Panc1 (cell line): ENCODE measurements around the gene PRDM5. TPM values are rescaled to one million over a fixed set of nuclear protein-coding genes. Genes with fewer than 3 reads are reported as not detected.

ENCODE experiments used
- ATAC-seq: fragments of 200-7000 bp; cut with Tn5 transposase; 2 replicates; pipeline ENCODE4 v1.9.1; 2020; ENCODE audit warnings: mild to moderate bottlenecking, moderate library complexity
- BruUV-seq: library from RNA; stranded (reverse); fragments of 400-500 nt; replicated peaks from 2 replicates; lab custom pipeline; 2021; lab: Mats Ljungman, UMichigan
- CTCF ChIA-PET: fragments of 300-600 bp; sonication (Branson Sonifier 250); formaldehyde crosslinking; loops from one replicate; lab custom pipeline; 2022; ENCODE audit warnings: antibody characterized with exemption; lab: Charles Lee
- POLR2A ChIA-PET: fragments of 300-600 bp; sonication (Branson Sonifier 250); formaldehyde crosslinking; loops from one replicate; lab custom pipeline; 2022; ENCODE audit warnings: antibody characterized with exemption; lab: Charles Lee
- DNase-seq: peaks from one replicate; pipeline ENCODE4 v3.0.0-alpha.2; 2010; ENCODE audit warnings: low read depth, low spot score
- H3K27ac ChIP-seq: 2 replicates; pipeline ENCODE4 v1.5.1; 2011; ENCODE audit warnings: mild to moderate bottlenecking, low read length, inconsistent platforms
- H3K27me3 ChIP-seq: fragments of 200-500 bp; sonication (Bioruptor generic); 2 replicates; pipeline ENCODE4 v1.6.0; 2014; ENCODE audit warnings: low read length, inconsistent platforms; ENCODE audit not compliant: control insufficient read depth, insufficient read depth
- H3K36me3 ChIP-seq: fragments of 200-500 bp; sonication (Bioruptor generic); 2 replicates; pipeline ENCODE4 v1.5.1; 2014; ENCODE audit warnings: inconsistent platforms, mild to moderate bottlenecking, low read length, moderate library complexity; ENCODE audit not compliant: control insufficient read depth, insufficient read depth
- H3K4me1 ChIP-seq: 2 replicates; pipeline ENCODE4 v1.5.1; 2011; ENCODE audit warnings: inconsistent platforms, mild to moderate bottlenecking, low read length, moderate library complexity; ENCODE audit not compliant: control insufficient read depth, insufficient read depth
- H3K4me3 ChIP-seq, 2 experiments: 2 replicates each; pipeline ENCODE4 v1.5.1; 2011 to 2012; ENCODE audit warnings: low read depth in 2 of 2, low read length in 2 of 2, mild to moderate bottlenecking in 2 of 2, inconsistent platforms in 1 of 2, moderate library complexity in 1 of 2
- H3K9me3 ChIP-seq: fragments of 200-500 bp; sonication (Bioruptor generic); 2 replicates; pipeline ENCODE4 v1.5.1; 2014; ENCODE audit warnings: low read depth, mild to moderate bottlenecking, inconsistent platforms, low read length, moderate library complexity; ENCODE audit not compliant: control insufficient read depth, insufficient read depth
- POLR2AphosphoS5 ChIP-seq: IDR thresholded peaks from 2 replicates; pipeline ENCODE4 v1.6.1; 2012; ENCODE audit warnings: mild to moderate bottlenecking, low read depth, low read length, moderate library complexity
- SIN3A ChIP-seq: IDR thresholded peaks from 2 replicates; pipeline ENCODE4 v1.6.1; 2012; ENCODE audit warnings: low read depth, mild to moderate bottlenecking, low read length, moderate library complexity, borderline replicate concordance; ENCODE audit not compliant: insufficient read depth
- TCF7L2 ChIP-seq: IDR thresholded peaks from 2 replicates; pipeline ENCODE4 v1.6.1; 2011; ENCODE audit warnings: mild to moderate bottlenecking, low read depth, low read length, inconsistent platforms
- in situ Hi-C: cut with HindIII; loops from 2 replicates; pipeline ENCODE4 v1.10.0; 2016; ENCODE audit warnings: low sequenced_read_pairs, low pct_unique_long_range_greater_than_20kb
- intact Hi-C: fragments of 100-400 bp; cut with micrococcal nuclease; formaldehyde crosslinking; loops from one replicate; pipeline ENCODE4 v1.10.0; 2022; ENCODE audit not compliant: unreplicated experiment
- total RNA-seq: library from RNA; stranded (reverse); gene quantifications from one replicate; pipeline ENCODE4 v1.2.1, GENCODE V29; 2021; ENCODE audit not compliant: unreplicated experiment
- TF ChIP-seq, protein P1 (sequence below): fragments of 450-650 bp; IDR thresholded peaks from 2 replicates; pipeline ENCODE4 v1.5.1; 2017; ENCODE audit warnings: mild to moderate bottlenecking
- TF ChIP-seq, protein P2 (sequence below), 2 experiments: IDR thresholded peaks; 2 replicates each; pipeline ENCODE4 v1.6.1; 2011 to 2012; ENCODE audit warnings: low read depth in 2 of 2, control low read depth in 1 of 2, low read length in 1 of 2, mild to moderate bottlenecking in 1 of 2, moderate library complexity in 1 of 2; ENCODE audit not compliant: insufficient read depth in 1 of 2

PRDM5 gene
- total RNA-seq, 1 experiment from 2014 or later: 8.4 TPM

- no peaks in the 10 kb centered on the region for H3K36me3 ChIP-seq
- no TSS peak for BruUV-seq
- CTCF ChIA-PET: no interaction called here
- H3K9me3 ChIP-seq: no peaks in the 10 kb centered on the region; the same call in 1 of the 2 replicates
- ATAC-seq: no peak
- H3K4me3 ChIP-seq: no peak overlapping the region
- POLR2A ChIA-PET: no interaction called here
- TF ChIP-seq POLR2AphosphoS5 (no peak), SIN3A (no peak), TCF7L2 (no peak; the same call in 1 of the 2 replicates)
- TF ChIP-seq, protein P1, sequence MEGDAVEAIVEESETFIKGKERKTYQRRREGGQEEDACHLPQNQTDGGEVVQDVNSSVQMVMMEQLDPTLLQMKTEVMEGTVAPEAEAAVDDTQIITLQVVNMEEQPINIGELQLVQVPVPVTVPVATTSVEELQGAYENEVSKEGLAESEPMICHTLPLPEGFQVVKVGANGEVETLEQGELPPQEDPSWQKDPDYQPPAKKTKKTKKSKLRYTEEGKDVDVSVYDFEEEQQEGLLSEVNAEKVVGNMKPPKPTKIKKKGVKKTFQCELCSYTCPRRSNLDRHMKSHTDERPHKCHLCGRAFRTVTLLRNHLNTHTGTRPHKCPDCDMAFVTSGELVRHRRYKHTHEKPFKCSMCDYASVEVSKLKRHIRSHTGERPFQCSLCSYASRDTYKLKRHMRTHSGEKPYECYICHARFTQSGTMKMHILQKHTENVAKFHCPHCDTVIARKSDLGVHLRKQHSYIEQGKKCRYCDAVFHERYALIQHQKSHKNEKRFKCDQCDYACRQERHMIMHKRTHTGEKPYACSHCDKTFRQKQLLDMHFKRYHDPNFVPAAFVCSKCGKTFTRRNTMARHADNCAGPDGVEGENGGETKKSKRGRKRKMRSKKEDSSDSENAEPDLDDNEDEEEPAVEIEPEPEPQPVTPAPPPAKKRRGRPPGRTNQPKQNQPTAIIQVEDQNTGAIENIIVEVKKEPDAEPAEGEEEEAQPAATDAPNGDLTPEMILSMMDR: no peak
- TF ChIP-seq, protein P2, sequence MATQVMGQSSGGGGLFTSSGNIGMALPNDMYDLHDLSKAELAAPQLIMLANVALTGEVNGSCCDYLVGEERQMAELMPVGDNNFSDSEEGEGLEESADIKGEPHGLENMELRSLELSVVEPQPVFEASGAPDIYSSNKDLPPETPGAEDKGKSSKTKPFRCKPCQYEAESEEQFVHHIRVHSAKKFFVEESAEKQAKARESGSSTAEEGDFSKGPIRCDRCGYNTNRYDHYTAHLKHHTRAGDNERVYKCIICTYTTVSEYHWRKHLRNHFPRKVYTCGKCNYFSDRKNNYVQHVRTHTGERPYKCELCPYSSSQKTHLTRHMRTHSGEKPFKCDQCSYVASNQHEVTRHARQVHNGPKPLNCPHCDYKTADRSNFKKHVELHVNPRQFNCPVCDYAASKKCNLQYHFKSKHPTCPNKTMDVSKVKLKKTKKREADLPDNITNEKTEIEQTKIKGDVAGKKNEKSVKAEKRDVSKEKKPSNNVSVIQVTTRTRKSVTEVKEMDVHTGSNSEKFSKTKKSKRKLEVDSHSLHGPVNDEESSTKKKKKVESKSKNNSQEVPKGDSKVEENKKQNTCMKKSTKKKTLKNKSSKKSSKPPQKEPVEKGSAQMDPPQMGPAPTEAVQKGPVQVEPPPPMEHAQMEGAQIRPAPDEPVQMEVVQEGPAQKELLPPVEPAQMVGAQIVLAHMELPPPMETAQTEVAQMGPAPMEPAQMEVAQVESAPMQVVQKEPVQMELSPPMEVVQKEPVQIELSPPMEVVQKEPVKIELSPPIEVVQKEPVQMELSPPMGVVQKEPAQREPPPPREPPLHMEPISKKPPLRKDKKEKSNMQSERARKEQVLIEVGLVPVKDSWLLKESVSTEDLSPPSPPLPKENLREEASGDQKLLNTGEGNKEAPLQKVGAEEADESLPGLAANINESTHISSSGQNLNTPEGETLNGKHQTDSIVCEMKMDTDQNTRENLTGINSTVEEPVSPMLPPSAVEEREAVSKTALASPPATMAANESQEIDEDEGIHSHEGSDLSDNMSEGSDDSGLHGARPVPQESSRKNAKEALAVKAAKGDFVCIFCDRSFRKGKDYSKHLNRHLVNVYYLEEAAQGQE (IDR thresholded peaks at IDR 0.05; ENCODE audit: insufficient read depth in 1 of 2, low read depth in 2 of 2, low read length in 1 of 2): no peak
- no peak overlapping the region for H3K27ac ChIP-seq
- H3K27me3 ChIP-seq: no peaks in the 10 kb centered on the region
- H3K4me1 ChIP-seq: peaks cover 3% of the 10 kb centered on the region; the same call in 1 of the 2 replicates
- in situ Hi-C loops: no loop called here
- DNase-seq: no peak
- intact Hi-C loops: no loop called here
Observed at GRCh38 chr4:120877021-120877420, 45.5 kb downstream of the PRDM5 start.

DNA sequence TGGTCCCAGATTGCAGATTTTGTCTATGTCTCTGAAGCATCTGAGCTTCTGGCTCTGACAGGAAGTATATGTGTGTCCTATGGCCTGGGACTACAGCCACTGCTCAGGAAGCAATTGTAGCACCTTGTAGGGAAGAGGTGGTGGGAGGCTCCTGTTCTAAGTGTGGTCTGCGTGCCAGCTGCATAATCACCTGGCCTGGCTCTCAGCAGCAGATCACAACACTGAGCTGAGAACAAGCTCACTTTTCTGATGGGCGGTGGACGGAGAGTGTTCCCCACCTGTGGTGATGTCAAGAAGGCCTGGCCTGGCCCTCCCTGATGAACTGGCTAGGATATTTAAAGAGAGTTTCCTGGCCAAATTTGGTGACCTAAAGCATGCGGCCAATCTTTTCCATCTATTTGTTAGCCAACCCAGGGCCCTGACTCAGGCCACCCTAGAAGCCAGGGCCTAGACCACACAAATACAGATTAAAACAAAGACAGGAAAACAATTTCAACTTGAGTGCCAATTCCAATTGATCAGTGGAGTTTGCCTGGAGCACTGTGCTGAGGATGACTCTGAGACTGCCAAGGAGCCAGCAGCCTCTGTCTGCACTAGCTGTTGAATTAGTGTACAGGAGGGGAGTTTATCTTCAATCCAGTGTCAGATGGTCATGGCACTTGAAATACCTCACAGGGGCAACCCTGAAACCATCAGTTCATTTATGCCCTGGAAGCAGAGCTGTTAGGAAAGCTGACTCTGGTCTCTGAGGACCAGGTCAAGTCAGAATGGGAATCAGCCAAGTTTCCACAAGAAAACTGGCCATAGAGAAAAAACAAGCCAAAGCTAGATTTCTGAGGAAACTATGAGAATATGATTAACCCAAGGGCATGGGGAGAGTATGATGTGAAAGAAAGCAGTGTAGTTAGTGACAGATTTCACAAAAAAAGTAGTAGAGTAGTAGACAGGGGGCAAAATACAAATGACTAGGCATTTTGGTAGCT lies 47.4 kb downstream of the PRDM5 start:
- Histone ChIP-seq H3K27ac (no peak overlapping the region; the same call in 1 of the 2 replicates), H3K27me3 (no peaks in the 10 kb centered on the region), H3K4me3 (no peak overlapping the region), H3K9me3 (no peaks in the 10 kb centered on the region; the same call in 1 of the 2 replicates), H3K4me1 (peaks cover 3% of the 10 kb centered on the region; the same call in 1 of the 2 replicates), H3K36me3 (no peaks in the 10 kb centered on the region)
- CTCF ChIA-PET: no interaction called here
- DNase-seq: no peak
- TF ChIP-seq, protein P2 (IDR thresholded peaks at IDR 0.05; ENCODE audit: insufficient read depth in 1 of 2, low read depth in 2 of 2, low read length in 1 of 2): no peak
- TF ChIP-seq SIN3A (no peak), TCF7L2 (no peak), POLR2AphosphoS5 (no peak)
- TF ChIP-seq, protein P1: no peak
- POLR2A ChIA-PET: interaction anchor here (0.5 to 0.6 kb wide), 2 partner anchors 110 to 1219 kb away, joined by 3 read pairs; no protein-coding TSS in a partner anchor
- no peak for ATAC-seq
- intact Hi-C loops (no loop called here), in situ Hi-C loops (no loop called here)
- no TSS peak for BruUV-seq
